Neural cell (in vitro differentiated cells): ENCODE data around the gene CASZ1.

ENCODE experiments used
- CTCF ChIP-seq: fragments of 450-650 bp; IDR thresholded peaks from 2 replicates; pipeline ENCODE4 v1.5.1; 2014; ENCODE audit warnings: antibody characterized with exemption, mild to moderate bottlenecking, moderate library complexity; ENCODE audit not compliant: poor library complexity, severe bottlenecking
- REST ChIP-seq: IDR thresholded peaks from 2 replicates; pipeline ENCODE4 v1.6.1; 2012; ENCODE audit warnings: borderline replicate concordance

GRCh38 chr1:10832703-10833102, 36.3 kb upstream of the CASZ1 start:
- TF ChIP-seq CTCF (no peak), REST (no peak)
